Measurements from ENCODE around the gene AIMP1.

AIMP1 gene

DNA sequence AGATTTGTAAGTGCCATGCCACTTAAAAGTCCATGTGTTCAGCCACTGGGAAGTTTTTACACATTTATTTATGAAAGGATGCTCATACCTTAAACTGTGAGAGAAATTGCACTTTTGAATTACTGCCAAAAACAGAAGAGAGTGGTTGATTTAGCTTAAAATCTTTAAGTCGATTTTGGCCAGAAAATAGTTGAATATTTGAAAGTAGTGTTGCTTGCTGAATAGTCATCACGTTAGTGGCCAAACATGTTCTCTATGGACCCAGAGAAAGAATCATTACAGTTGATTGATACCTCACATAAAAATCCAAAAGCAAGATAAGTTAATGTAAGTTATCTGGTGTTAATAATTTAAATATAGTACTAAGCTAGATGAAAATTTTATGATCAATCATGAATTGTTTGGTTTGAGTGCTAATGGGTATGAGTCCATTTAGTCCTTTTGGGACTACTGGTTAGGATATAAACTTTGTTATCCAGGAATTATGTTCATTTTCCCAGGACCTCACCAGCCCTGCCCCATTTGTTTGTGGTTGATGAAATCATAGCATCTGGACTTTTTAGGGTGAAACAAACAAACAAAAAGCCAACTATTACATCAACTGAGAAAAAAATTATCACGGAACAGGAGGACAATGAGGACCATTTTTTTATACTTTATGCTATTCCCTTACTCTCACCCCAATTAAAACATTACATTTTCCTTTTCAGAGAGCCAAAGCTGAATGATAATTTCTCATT lies 45.9 kb downstream of the AIMP1 start:
- TF ChIP-seq FOXM1 (IDR thresholded peaks at IDR 0.05; ENCODE audit: borderline replicate concordance, low read depth) = no peak

GRCh38 chr4:106364282-106364681 lies 47.9 kb downstream of the AIMP1 start:
- TF ChIP-seq CEBPB (IDR thresholded peaks at IDR 0.05) (no peak), TAF1 (IDR thresholded peaks at IDR 0.05; ENCODE audit: low read depth) (no peak), EGR1 (IDR thresholded peaks at IDR 0.05) (no peak), REST (IDR thresholded peaks at IDR 0.05; ENCODE audit: low read depth) (no peak), MAX (IDR thresholded peaks at IDR 0.05) (no peak)

GRCh38 chr4:106365613-106366012 lies 49.3 kb downstream of the AIMP1 start:
- no peak for TF ChIP-seq RAD21 (IDR thresholded peaks at IDR 0.05; ENCODE audit: low read depth)

DNA sequence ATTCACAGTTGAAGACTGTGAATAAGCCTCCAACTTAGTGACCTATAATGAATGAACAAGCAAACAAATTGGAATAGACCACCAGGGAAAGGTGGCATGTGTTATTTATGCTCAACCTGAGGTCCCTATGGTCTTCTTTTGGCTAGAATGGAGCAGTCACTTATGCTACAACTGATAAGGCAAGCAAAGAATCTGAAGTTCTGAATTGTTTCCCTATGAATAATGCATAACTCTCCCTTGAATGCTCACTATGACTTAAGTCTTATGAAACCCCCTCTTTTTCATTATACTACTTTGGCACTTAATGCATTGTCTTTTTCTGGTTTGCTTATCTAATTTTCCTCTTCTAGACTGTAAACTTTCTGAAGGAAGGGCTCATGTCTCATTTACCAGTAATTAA lies 49.7 kb downstream of the AIMP1 start:
- TF ChIP-seq EP300 (IDR thresholded peaks at IDR 0.05; ENCODE audit: borderline replicate concordance) = no peak
- TF ChIP-seq TEAD4 (IDR thresholded peaks at IDR 0.05) = no peak
- no peak for TF ChIP-seq FOXM1 (IDR thresholded peaks at IDR 0.05; ENCODE audit: borderline replicate concordance, low read depth)
- TF ChIP-seq CEBPB (IDR thresholded peaks at IDR 0.05) = no peak
- no peak for TF ChIP-seq CREB1 (IDR thresholded peaks at IDR 0.05; ENCODE audit: low read depth)
- no peak for TF ChIP-seq EGR1 (IDR thresholded peaks at IDR 0.05)
- TF ChIP-seq NFIC (IDR thresholded peaks at IDR 0.05) = no peak
- TF ChIP-seq TAF1 (IDR thresholded peaks at IDR 0.05; ENCODE audit: low read depth) = no peak
- no peak for TF ChIP-seq MAX (IDR thresholded peaks at IDR 0.05)
- TF ChIP-seq TCF12 (IDR thresholded peaks at IDR 0.05; ENCODE audit: low read depth) = no peak
- TF ChIP-seq YY1 (IDR thresholded peaks at IDR 0.05; ENCODE audit: low read depth) = no peak
- TF ChIP-seq REST (IDR thresholded peaks at IDR 0.05; ENCODE audit: low read depth) = no peak
- no peak for TF ChIP-seq RAD21 (IDR thresholded peaks at IDR 0.05; ENCODE audit: low read depth)
- no peak for TF ChIP-seq ZBTB7A (IDR thresholded peaks at IDR 0.05; ENCODE audit: low read depth)
- TF ChIP-seq USF1 (IDR thresholded peaks at IDR 0.05) = no peak

GRCh38 chr4:106367072-106367471 lies 50.7 kb downstream of the AIMP1 start:
- TF ChIP-seq FOXM1 (IDR thresholded peaks at IDR 0.05; ENCODE audit: borderline replicate concordance, low read depth) (no peak), USF1 (IDR thresholded peaks at IDR 0.05) (no peak), TCF12 (IDR thresholded peaks at IDR 0.05; ENCODE audit: low read depth) (no peak), RAD21 (IDR thresholded peaks at IDR 0.05; ENCODE audit: low read depth) (no peak), MAX (IDR thresholded peaks at IDR 0.05) (no peak), YY1 (IDR thresholded peaks at IDR 0.05; ENCODE audit: low read depth) (no peak), CEBPB (IDR thresholded peaks at IDR 0.05) (no peak), REST (IDR thresholded peaks at IDR 0.05; ENCODE audit: low read depth) (no peak), EP300 (IDR thresholded peaks at IDR 0.05; ENCODE audit: borderline replicate concordance) (no peak), EGR1 (IDR thresholded peaks at IDR 0.05) (no peak)

Data from Ishikawa (cell line).